ENCODE measurements around the gene CAMSAP3.
"Not testable (repeated sequence)": the region's sequence is repeated elsewhere in the genome, so short reads cannot be mapped to it uniquely, and the experiment has no call there.

Gene CAMSAP3

GRCh38 chr19:7638802-7639465 lies 43.3 kb downstream of the CAMSAP3 start:
- no peaks in the 10 kb centered on the region for H3K4me1 ChIP-seq (ENCODE audit: control insufficient read depth, low read depth, low read length)
- no peak overlapping the region for H3K27ac ChIP-seq (ENCODE audit: low read length)

GRCh38 chr19:7639863-7640348 lies 44.2 kb downstream of the CAMSAP3 start:
- peaks cover 19% of the 10 kb centered on the region for H3K27me3 ChIP-seq (ENCODE audit: control insufficient read depth, insufficient read depth, low read length)
- no peak overlapping the region for H3K9ac ChIP-seq (ENCODE audit: low read length)
- H3K36me3 ChIP-seq (ENCODE audit: control insufficient read depth, low read depth, low read length) = no peaks in the 10 kb centered on the region
- H3K4me3 ChIP-seq (ENCODE audit: low read length) = no peak overlapping the region
- no peaks in the 10 kb centered on the region for H3K9me3 ChIP-seq (ENCODE audit: control insufficient read depth, low read depth, low read length)
- H3K27ac ChIP-seq (ENCODE audit: low read length) = no peak overlapping the region
- no peaks in the 10 kb centered on the region for H3K4me1 ChIP-seq (ENCODE audit: control insufficient read depth, low read depth, low read length)

More at GRCh38 chr19:7638802-7639465, 43.3 kb downstream of the CAMSAP3 start:
- peaks cover 26% of the 10 kb centered on the region for H3K27me3 ChIP-seq (ENCODE audit: control insufficient read depth, insufficient read depth, low read length)
- no peak overlapping the region for H3K9ac ChIP-seq (ENCODE audit: low read length)
- no peaks in the 10 kb centered on the region for H3K36me3 ChIP-seq (ENCODE audit: control insufficient read depth, low read depth, low read length)
- no peaks in the 10 kb centered on the region for H3K9me3 ChIP-seq (ENCODE audit: control insufficient read depth, low read depth, low read length)
- no peak overlapping the region for H3K4me3 ChIP-seq (ENCODE audit: low read length)

GRCh38 chr19:7640803-7641202 lies 45.1 kb downstream of the CAMSAP3 start:
- Histone ChIP-seq H3K27ac (ENCODE audit: low read length) (no peak overlapping the region), H3K27me3 (ENCODE audit: control insufficient read depth, insufficient read depth, low read length) (peaks cover 10% of the 10 kb centered on the region), H3K9me3 (ENCODE audit: control insufficient read depth, low read depth, low read length) (no peaks in the 10 kb centered on the region), H3K4me1 (ENCODE audit: control insufficient read depth, low read depth, low read length) (no peaks in the 10 kb centered on the region), H3K36me3 (ENCODE audit: control insufficient read depth, low read depth, low read length) (no peaks in the 10 kb centered on the region), H3K9ac (ENCODE audit: low read length) (no peak overlapping the region), H3K4me3 (ENCODE audit: low read length) (no peak overlapping the region)

GRCh38 chr19:7641290-7642276 lies 45.9 kb downstream of the CAMSAP3 start:
- H3K27me3 ChIP-seq (ENCODE audit: control insufficient read depth, insufficient read depth, low read length) = peaks cover 2% of the 10 kb centered on the region
- H3K9ac ChIP-seq (ENCODE audit: low read length) = no peak overlapping the region
- no peaks in the 10 kb centered on the region for H3K9me3 ChIP-seq (ENCODE audit: control insufficient read depth, low read depth, low read length)
- H3K36me3 ChIP-seq (ENCODE audit: control insufficient read depth, low read depth, low read length) = no peaks in the 10 kb centered on the region
- no peak overlapping the region for H3K27ac ChIP-seq (ENCODE audit: low read length)
- no peak overlapping the region for H3K4me3 ChIP-seq (ENCODE audit: low read length)
- no peaks in the 10 kb centered on the region for H3K4me1 ChIP-seq (ENCODE audit: control insufficient read depth, low read depth, low read length)

- no peaks in the 10 kb centered on the region for H3K9me3 ChIP-seq (ENCODE audit: control insufficient read depth, low read depth, low read length)
- H3K27ac ChIP-seq (ENCODE audit: low read length) = no peak overlapping the region
- no peak overlapping the region for H3K9ac ChIP-seq (ENCODE audit: low read length)
- H3K4me3 ChIP-seq (ENCODE audit: low read length) = no peak overlapping the region
- H3K36me3 ChIP-seq (ENCODE audit: control insufficient read depth, low read depth, low read length) = no peaks in the 10 kb centered on the region
- no peaks in the 10 kb centered on the region for H3K27me3 ChIP-seq (ENCODE audit: control insufficient read depth, insufficient read depth, low read length)
- H3K4me1 ChIP-seq (ENCODE audit: control insufficient read depth, low read depth, low read length) = no peaks in the 10 kb centered on the region
Observed at GRCh38 chr19:7642295-7643030, 46.8 kb downstream of the CAMSAP3 start.

- no peak overlapping the region for H3K27ac ChIP-seq (ENCODE audit: low read length)
- H3K9me3 ChIP-seq (ENCODE audit: control insufficient read depth, low read depth, low read length) = no peaks in the 10 kb centered on the region
- H3K4me1 ChIP-seq (ENCODE audit: control insufficient read depth, low read depth, low read length) = no peaks in the 10 kb centered on the region
- no peaks in the 10 kb centered on the region for H3K27me3 ChIP-seq (ENCODE audit: control insufficient read depth, insufficient read depth, low read length)
- no peak overlapping the region for H3K4me3 ChIP-seq (ENCODE audit: low read length)
- no peaks in the 10 kb centered on the region for H3K36me3 ChIP-seq (ENCODE audit: control insufficient read depth, low read depth, low read length)
- no peak overlapping the region for H3K9ac ChIP-seq (ENCODE audit: low read length)
Observed at GRCh38 chr19:7643031-7643415, 47.4 kb downstream of the CAMSAP3 start.

- not testable (repeated sequence) for H3K4me3 ChIP-seq (ENCODE audit: low read length); H3K9me3 ChIP-seq (ENCODE audit: control insufficient read depth, low read depth, low read length); H3K27me3 ChIP-seq (ENCODE audit: control insufficient read depth, insufficient read depth, low read length); H3K36me3 ChIP-seq (ENCODE audit: control insufficient read depth, low read depth, low read length); H3K27ac ChIP-seq (ENCODE audit: low read length); H3K9ac ChIP-seq (ENCODE audit: low read length); H3K4me1 ChIP-seq (ENCODE audit: control insufficient read depth, low read depth, low read length)
Observed at GRCh38 chr19:7643629-7644549, 48.2 kb downstream of the CAMSAP3 start.

GRCh38 chr19:7644550-7644877 lies 48.9 kb downstream of the CAMSAP3 start:
- no peak overlapping the region for H3K4me3 ChIP-seq (ENCODE audit: low read length)
- no peaks in the 10 kb centered on the region for H3K27me3 ChIP-seq (ENCODE audit: control insufficient read depth, insufficient read depth, low read length)
- H3K9me3 ChIP-seq (ENCODE audit: control insufficient read depth, low read depth, low read length) = no peaks in the 10 kb centered on the region
- no peaks in the 10 kb centered on the region for H3K36me3 ChIP-seq (ENCODE audit: control insufficient read depth, low read depth, low read length)
- no peak overlapping the region for H3K9ac ChIP-seq (ENCODE audit: low read length)
- H3K4me1 ChIP-seq (ENCODE audit: control insufficient read depth, low read depth, low read length) = no peaks in the 10 kb centered on the region
- H3K27ac ChIP-seq (ENCODE audit: low read length) = no peak overlapping the region

GRCh38 chr19:7645163-7645562 lies 49.5 kb downstream of the CAMSAP3 start:
- no peaks in the 10 kb centered on the region for H3K36me3 ChIP-seq (ENCODE audit: control insufficient read depth, low read depth, low read length)
- H3K9ac ChIP-seq (ENCODE audit: low read length) = no peak overlapping the region
- H3K27ac ChIP-seq (ENCODE audit: low read length) = no peak overlapping the region

GRCh38 chr19:7645656-7646425 lies 50.2 kb downstream of the CAMSAP3 start:
- Histone ChIP-seq H3K27ac (ENCODE audit: low read length) (no peak overlapping the region), H3K36me3 (ENCODE audit: control insufficient read depth, low read depth, low read length) (no peaks in the 10 kb centered on the region), H3K27me3 (ENCODE audit: control insufficient read depth, insufficient read depth, low read length) (peaks cover 5% of the 10 kb centered on the region), H3K9me3 (ENCODE audit: control insufficient read depth, low read depth, low read length) (no peaks in the 10 kb centered on the region), H3K4me1 (ENCODE audit: control insufficient read depth, low read depth, low read length) (no peaks in the 10 kb centered on the region), H3K4me3 (ENCODE audit: low read length) (no peak overlapping the region), H3K9ac (ENCODE audit: low read length) (no peak overlapping the region)

More at GRCh38 chr19:7645163-7645562, 49.5 kb downstream of the CAMSAP3 start:
- Histone ChIP-seq H3K27me3 (ENCODE audit: control insufficient read depth, insufficient read depth, low read length) (no peaks in the 10 kb centered on the region), H3K4me3 (ENCODE audit: low read length) (no peak overlapping the region), H3K9me3 (ENCODE audit: control insufficient read depth, low read depth, low read length) (no peaks in the 10 kb centered on the region), H3K4me1 (ENCODE audit: control insufficient read depth, low read depth, low read length) (no peaks in the 10 kb centered on the region)
